OCI-LY1 (cell line): ENCODE data around the gene ELOVL6.

ENCODE experiments used
- CTCF ChIP-seq: fragments of 200-600 bp; sonication (generic), shearing (Covaris generic); IDR thresholded peaks from 2 replicates; pipeline ENCODE4 v1.5.1; 2017; ENCODE audit warnings: mild to moderate bottlenecking, antibody characterized with exemption, low read length, moderate library complexity, mixed read lengths
- EZH2 ChIP-seq: fragments of 200-600 bp; sonication (generic), shearing (Covaris generic); IDR thresholded peaks from 2 replicates; pipeline ENCODE4 v1.8.0; 2017; ENCODE audit warnings: borderline replicate concordance, mixed run types, mild to moderate bottlenecking, antibody characterized with exemption, low read length, moderate library complexity, mixed read lengths

GRCh38 chr4:110216129-110216528 is 17.7 kb upstream of the ELOVL6 start:
- TF ChIP-seq EZH2, result no peak
- TF ChIP-seq CTCF, result no peak
